Suprapubic skin (tissue), 4 donors: Measurements from ENCODE around the gene SPDYE3. TPM values are rescaled to one million over a fixed set of nuclear protein-coding genes. Genes with fewer than 3 reads are reported as not detected.
A peak's percentile ranks its signal among the peaks of the same experiment; 100 is the strongest.
"Not testable (repeated sequence)": the region's sequence is repeated elsewhere in the genome, so short reads cannot be mapped to it uniquely, and the experiment has no call there.

Experiments used
- DNase-seq, 2 donors: peaks; one replicate each; pipeline ENCODE4 v3.0.0-alpha.2; 2019; ENCODE audit warnings: low spot score in 2 of 2
- H3K27ac ChIP-seq: fragments of 200-600 bp; sonication (generic); one replicate; pipeline ENCODE4 v1.5.1; 2019
- H3K27me3 ChIP-seq: fragments of 200-600 bp; sonication (generic); one replicate; pipeline ENCODE4 v1.5.1; 2019
- H3K36me3 ChIP-seq: fragments of 200-600 bp; sonication (generic); one replicate; pipeline ENCODE4 v1.5.1; 2019
- H3K4me1 ChIP-seq: fragments of 200-600 bp; sonication (generic); one replicate; pipeline ENCODE4 v1.5.1; 2019
- H3K4me3 ChIP-seq: fragments of 200-600 bp; sonication (generic); one replicate; pipeline ENCODE4 v1.5.1; 2019; ENCODE audit warnings: mild to moderate bottlenecking
- H3K9me3 ChIP-seq: fragments of 200-600 bp; sonication (generic); one replicate; pipeline ENCODE4 v1.5.1; 2019
- EP300 ChIP-seq: sonication (generic); formaldehyde crosslinking; IDR thresholded peaks from one replicate; pipeline ENCODE4 v1.6.1; 2017; ENCODE audit warnings: antibody characterized with exemption
- POLR2A ChIP-seq, 2 donors: fragments of 450-650 bp; IDR thresholded peaks; one replicate each; pipeline ENCODE4 v1.6.1; 2017; ENCODE audit warnings: antibody characterized with exemption in 2 of 2, mild to moderate bottlenecking in 2 of 2, moderate library complexity in 2 of 2
- POLR2AphosphoS5 ChIP-seq, 3 donors: sonication (generic); formaldehyde crosslinking; IDR thresholded peaks; one replicate each; pipeline ENCODE4 v1.6.1; 2017; ENCODE audit warnings: antibody characterized with exemption in 3 of 3
- WGBS: methylation state at CpG from one replicate; pipeline ENCODE4 v1.1.5; 2018; 5-methylcytosine and 5-hydroxymethylcytosine counted together
- total RNA-seq, 4 donors: library from RNA; depleted of rRNA; stranded (reverse); fragments of >200 nt; gene quantifications; one replicate each; pipeline ENCODE4 v1.1.0, GENCODE V29; 2016
- TF ChIP-seq, protein P1 (sequence below), 2 donors: fragments of 200-600 bp in 1 of 2; fragments of 450-650 bp in 1 of 2; sonication (generic) in 1 of 2; IDR thresholded peaks; one replicate each; pipeline ENCODE4 v1.5.1; 2016 to 2019; ENCODE audit warnings: antibody characterized with exemption in 2 of 2, mild to moderate bottlenecking in 1 of 2, moderate library complexity in 1 of 2

Gene SPDYE3, protein sequence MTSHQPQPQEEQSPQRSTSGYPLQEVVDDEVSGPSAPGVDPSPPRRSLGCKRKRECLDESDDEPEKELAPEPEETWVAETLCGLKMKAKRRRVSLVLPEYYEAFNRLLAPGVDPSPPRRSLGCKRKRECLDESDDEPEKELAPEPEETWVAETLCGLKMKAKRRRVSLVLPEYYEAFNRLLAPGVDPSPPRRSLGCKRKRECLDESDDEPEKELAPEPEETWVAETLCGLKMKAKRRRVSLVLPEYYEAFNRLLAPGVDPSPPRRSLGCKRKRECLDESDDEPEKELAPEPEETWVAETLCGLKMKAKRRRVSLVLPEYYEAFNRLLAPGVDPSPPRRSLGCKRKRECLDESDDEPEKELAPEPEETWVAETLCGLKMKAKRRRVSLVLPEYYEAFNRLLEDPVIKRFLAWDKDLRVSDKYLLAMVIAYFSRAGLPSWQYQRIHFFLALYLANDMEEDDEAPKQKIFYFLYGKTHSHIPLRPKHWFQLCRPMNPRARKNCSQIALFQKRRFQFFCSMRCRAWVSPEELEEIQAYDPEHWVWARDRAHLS
- total RNA-seq: not detected

- H3K27me3 ChIP-seq, H3K27ac ChIP-seq, H3K4me1 ChIP-seq, H3K36me3 ChIP-seq, H3K4me3 ChIP-seq, DNase-seq, H3K9me3 ChIP-seq: not testable (repeated sequence)
- WGBS: 95% methylated on average over 8 of the region's 8 CpGs
These were observed at the start of gene SPDYE3 for GRCh38 chr7:100307402-100307801. SPDYE3 (plus strand) TSS chr7:100307702; CDS start chr7:100307886, 184 bp downstream.

GRCh38 chr7:100259984-100260383, 47.5 kb upstream of the SPDYE3 start:
- not testable (repeated sequence) for H3K4me3 ChIP-seq, H3K4me1 ChIP-seq, DNase-seq, H3K27me3 ChIP-seq, H3K27ac ChIP-seq, H3K9me3 ChIP-seq, H3K36me3 ChIP-seq
- WGBS: 87% methylated on average over 8 of the region's 8 CpGs

- H3K4me1 ChIP-seq, H3K27ac ChIP-seq, H3K27me3 ChIP-seq, H3K36me3 ChIP-seq, H3K9me3 ChIP-seq, H3K4me3 ChIP-seq, DNase-seq: not testable (repeated sequence)
- 98% methylated on average over 4 of the region's 4 CpGs for WGBS
These were observed 44.6 kb upstream of the SPDYE3 start for GRCh38 chr7:100262896-100263295.

DNA sequence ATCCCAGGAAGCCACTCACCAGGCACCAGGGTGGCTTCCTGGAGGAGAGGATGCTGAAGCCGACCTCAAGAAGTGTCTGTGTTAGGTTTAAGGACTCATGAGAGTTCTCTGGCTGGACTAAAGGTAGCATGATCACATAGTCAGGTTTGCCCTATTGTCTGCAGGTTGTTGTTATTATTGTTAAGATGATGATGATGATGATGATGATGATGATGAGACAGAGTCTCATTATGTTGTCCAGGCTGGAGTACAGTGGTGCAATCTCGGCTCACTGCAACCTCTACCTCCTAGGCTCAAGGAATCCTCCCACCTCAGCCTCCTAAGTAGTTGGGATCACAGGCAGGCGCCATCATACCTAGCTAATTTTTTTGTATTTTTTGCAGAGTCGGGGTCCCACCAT, 43.3 kb upstream of the SPDYE3 start:
- H3K36me3 ChIP-seq, H3K27ac ChIP-seq, DNase-seq, H3K4me3 ChIP-seq, H3K27me3 ChIP-seq, H3K4me1 ChIP-seq, H3K9me3 ChIP-seq: not testable (repeated sequence)
- WGBS: 87% methylated on average over 4 of the region's 4 CpGs

DNA sequence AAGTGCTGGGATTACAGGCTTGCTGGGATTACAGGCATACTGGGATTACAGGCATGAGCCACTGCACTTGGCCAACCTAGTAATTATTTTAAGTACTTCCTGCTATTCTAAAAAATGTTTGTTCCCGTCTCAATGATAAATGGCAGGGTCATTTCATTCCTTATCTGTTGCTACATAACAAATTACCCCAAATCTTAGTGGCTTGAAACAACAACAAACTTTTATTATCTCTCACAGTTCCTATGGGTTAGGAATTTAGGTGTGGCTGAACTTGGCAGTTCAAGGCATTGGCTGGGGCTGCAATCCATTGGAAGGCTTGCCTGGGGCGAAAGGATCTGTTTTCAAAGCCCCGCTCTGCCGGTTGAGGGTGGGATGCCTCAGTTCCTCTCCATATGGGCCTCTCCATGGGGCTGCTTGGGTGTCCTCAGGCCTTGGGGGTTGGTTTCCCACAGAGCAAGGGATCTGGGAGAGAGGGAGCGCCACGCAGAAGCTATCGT, 42.8 kb upstream of the SPDYE3 start:
- not testable (repeated sequence) for H3K9me3 ChIP-seq, H3K4me1 ChIP-seq, DNase-seq, H3K27me3 ChIP-seq, H3K27ac ChIP-seq, H3K4me3 ChIP-seq, H3K36me3 ChIP-seq
- 56% methylated on average over 7 of the region's 7 CpGs for WGBS

GRCh38 chr7:100265851-100266250, 41.7 kb upstream of the SPDYE3 start:
- 48% methylated on average over 5 of the region's 5 CpGs for whole genome bisulfite sequencing

DNA sequence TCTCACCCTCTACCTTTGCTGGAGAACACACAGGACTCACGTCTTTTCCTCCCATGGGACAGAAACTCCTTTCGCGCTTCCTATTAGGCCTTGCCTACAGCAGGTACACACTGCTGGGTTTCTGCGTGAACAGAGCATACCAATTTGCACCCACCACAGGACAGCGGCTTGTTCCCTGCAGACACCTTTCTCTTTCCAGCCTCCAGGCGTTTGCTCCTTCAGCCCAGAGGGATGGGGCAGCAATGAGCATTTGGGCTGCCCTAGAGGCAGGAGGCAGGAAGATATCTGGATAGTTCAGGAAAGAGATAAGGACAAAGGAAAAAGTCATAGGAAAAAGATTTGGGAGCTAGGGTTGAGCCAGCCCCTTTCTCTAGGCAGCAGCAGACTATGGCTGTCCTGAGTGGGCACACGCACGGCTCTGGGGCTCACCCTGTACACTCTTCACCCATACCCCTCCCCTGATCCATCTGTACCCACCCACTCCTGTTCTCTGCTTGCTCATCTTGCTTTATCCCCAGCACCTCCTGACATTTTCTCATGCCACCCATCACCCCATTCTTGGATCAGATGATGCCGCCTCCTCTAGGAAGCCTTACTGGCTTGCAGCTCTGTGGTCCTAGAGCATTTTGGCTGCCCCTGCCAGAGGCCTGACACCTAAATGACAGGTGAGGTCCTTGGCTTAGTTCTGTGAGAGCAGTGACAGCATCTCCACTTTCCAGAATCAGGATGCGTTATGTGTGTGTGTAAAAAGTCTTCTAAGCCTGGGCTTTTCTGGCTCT, 40.7 kb upstream of the SPDYE3 start:
- Histone ChIP-seq H3K27ac (no peak overlapping the region), H3K36me3 (no peaks in the 10 kb centered on the region), H3K27me3 (no peaks in the 10 kb centered on the region), H3K9me3 (no peaks in the 10 kb centered on the region), H3K4me3 (no peak overlapping the region), H3K4me1 (peaks cover 15% of the 10 kb centered on the region)
- TF ChIP-seq, protein P1, sequence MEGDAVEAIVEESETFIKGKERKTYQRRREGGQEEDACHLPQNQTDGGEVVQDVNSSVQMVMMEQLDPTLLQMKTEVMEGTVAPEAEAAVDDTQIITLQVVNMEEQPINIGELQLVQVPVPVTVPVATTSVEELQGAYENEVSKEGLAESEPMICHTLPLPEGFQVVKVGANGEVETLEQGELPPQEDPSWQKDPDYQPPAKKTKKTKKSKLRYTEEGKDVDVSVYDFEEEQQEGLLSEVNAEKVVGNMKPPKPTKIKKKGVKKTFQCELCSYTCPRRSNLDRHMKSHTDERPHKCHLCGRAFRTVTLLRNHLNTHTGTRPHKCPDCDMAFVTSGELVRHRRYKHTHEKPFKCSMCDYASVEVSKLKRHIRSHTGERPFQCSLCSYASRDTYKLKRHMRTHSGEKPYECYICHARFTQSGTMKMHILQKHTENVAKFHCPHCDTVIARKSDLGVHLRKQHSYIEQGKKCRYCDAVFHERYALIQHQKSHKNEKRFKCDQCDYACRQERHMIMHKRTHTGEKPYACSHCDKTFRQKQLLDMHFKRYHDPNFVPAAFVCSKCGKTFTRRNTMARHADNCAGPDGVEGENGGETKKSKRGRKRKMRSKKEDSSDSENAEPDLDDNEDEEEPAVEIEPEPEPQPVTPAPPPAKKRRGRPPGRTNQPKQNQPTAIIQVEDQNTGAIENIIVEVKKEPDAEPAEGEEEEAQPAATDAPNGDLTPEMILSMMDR (IDR thresholded peaks at IDR 0.05): no peak
- TF ChIP-seq POLR2AphosphoS5 (IDR thresholded peaks at IDR 0.05) (no peak), EP300 (no peak), POLR2A (IDR thresholded peaks at IDR 0.05) (no peak)
- no peak for DNase-seq
- WGBS: 86% methylated on average over 10 of the region's 10 CpGs

More at GRCh38 chr7:100265851-100266250, 41.7 kb upstream of the SPDYE3 start:
- not testable (repeated sequence) for H3K4me1 ChIP-seq, H3K4me3 ChIP-seq, DNase-seq, H3K36me3 ChIP-seq, H3K27me3 ChIP-seq, H3K9me3 ChIP-seq
- peak overlapping the region; percentile 7 for H3K27ac ChIP-seq

- Histone ChIP-seq H3K27ac (no peak overlapping the region), H3K36me3 (no peaks in the 10 kb centered on the region), H3K27me3 (no peaks in the 10 kb centered on the region), H3K4me1 (peaks cover 20% of the 10 kb centered on the region), H3K9me3 (no peaks in the 10 kb centered on the region), H3K4me3 (no peak overlapping the region)
- 92% methylated on average over 6 of the region's 6 CpGs for WGBS
- TF ChIP-seq POLR2A (IDR thresholded peaks at IDR 0.05): no peak
- TF ChIP-seq EP300: no peak
- no peak for DNase-seq
These were observed 39.9 kb upstream of the SPDYE3 start for GRCh38 chr7:100267648-100268047.

GRCh38 chr7:100268882-100269281, 38.6 kb upstream of the SPDYE3 start:
- not testable (repeated sequence) for H3K27me3 ChIP-seq, DNase-seq, H3K27ac ChIP-seq, H3K9me3 ChIP-seq, H3K36me3 ChIP-seq, H3K4me3 ChIP-seq
- WGBS: 86% methylated on average over 10 of the region's 11 CpGs
- peaks cover 22% of the 10 kb centered on the region for H3K4me1 ChIP-seq

DNA sequence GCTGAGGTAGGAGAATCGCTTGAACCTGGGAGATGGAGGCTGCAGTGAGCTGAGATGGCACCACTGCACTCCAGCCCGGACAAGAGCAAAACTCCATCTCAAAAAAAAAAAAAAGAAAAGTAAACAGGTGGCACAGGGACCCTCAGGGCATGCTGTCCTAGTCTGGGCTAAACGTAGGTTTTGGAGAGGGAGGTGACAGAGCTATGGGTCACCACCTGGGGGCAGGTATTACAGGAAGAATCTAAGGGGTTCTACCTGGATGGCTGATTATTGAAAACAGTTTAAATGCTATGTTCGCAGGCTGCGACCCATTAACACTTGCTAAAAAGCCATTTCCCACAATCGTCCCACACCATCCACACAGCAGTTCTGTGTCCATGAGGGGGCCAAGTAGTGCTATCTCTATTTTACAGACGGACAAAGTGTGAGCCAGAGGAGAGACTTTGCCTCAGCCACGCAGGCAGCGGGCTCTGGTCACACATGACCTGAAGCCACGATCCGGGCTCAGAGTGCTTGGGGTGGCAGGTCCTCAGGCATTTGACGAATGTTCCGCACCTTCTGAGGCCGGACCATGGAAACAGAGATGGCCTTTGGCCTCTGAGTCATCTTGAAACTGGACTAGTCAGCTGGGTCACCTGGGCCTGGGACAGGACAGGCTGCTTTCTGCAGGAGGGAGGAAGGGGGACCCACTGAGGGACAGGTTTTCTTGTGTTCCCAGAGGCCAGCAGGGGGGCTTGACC, 38.0 kb upstream of the SPDYE3 start:
- not testable (repeated sequence) for DNase-seq, H3K27me3 ChIP-seq, H3K27ac ChIP-seq, H3K4me3 ChIP-seq, H3K9me3 ChIP-seq, H3K36me3 ChIP-seq
- H3K4me1 ChIP-seq: peaks cover 21% of the 10 kb centered on the region
- 79% methylated on average over 14 of the region's 14 CpGs for WGBS

DNA sequence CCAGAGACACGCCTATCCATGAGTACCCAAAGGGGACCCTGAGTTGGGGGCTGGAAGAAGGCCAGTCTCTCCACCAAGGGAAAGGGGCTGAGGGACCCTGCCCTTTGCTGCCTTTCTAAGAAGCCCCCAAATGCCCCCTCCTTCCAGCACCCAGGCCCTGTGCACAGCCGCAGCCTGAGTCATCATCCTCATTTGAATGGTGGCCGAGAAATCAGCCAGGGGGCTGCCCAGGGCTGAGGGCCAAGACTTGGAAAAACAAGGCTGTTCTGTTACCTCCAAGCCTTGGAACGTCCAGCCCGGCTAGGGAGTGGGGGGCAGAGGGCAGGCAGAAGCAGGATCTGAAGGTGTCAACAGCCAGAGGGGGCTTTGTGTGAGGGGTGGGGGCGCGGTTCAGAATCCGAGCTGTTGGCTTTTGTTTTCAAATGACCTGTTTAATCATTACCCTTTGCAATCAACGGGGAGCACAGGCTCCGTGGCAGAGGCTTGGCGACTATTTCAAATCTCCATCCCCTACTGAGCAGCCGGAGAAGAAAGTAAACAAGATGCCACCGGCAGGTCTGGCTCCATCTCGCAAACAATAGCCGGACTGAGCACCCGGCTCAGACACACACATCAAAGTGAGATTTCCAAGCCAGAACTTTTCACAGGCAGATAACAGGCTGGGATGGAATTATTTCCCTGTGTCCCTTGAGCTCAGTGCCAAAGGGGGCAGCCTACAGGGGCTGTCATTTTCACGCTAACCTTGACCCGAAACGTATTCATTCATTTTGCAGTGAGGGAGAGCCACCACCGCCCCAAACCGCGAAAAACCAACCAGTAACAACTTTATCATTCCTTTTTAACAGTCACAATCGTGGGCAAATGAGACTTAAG, 37.2 kb upstream of the SPDYE3 start:
- not testable (repeated sequence) for H3K27ac ChIP-seq, H3K36me3 ChIP-seq, DNase-seq, H3K27me3 ChIP-seq, H3K9me3 ChIP-seq
- WGBS: 25% methylated on average over 11 of the region's 23 CpGs
- Histone ChIP-seq H3K4me3 (peak overlapping the region; percentile 78), H3K4me1 (peaks cover 20% of the 10 kb centered on the region)
